MM.1S (cell line): ENCODE measurements around the gene TMEM114.

Experiments used
- EZH2phosphoT487 ChIP-seq: fragments of 300-600 bp; sonication (generic); IDR thresholded peaks from 2 replicates; pipeline ENCODE4 v1.6.1; 2018; ENCODE audit warnings: antibody characterized with exemption, low read length
- TF ChIP-seq, protein P1 (sequence below): fragments of 300-600 bp; sonication (generic); IDR thresholded peaks from 2 replicates; pipeline ENCODE4 v1.5.1; 2016; ENCODE audit warnings: antibody characterized with exemption, low read length, mixed read lengths

DNA sequence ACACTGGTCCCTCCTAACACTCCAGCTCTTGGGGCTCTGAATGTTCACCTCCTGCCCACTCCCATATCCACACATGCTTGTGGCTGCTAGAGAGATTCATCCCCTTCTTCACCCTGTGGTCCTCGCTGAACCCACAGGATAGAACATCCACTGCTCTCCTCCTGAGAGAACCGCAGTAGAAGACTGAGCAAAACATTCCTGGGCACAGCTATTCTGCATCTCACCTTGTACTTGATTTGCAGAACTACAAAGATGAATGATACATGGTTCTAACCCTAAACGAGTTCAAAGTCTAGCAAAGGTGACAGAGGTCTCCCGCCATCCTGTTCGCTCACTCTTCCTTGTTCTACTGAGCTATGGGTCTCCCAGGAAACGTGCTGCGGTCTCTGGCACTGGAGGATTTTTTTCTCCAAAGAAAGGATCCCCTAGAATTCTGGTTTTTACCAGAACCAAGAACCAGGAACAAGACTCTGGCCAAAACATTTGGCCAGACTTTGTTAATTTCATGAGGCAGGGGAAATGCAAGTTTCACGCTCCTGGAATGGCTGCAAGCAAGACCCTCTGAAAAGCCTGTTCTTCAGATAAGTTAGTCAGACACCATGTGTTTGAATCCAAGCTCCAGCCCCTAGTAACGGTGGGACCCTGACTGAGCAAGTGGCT lies 39.5 kb downstream of the TMEM114 start:
- TF ChIP-seq, protein P1, sequence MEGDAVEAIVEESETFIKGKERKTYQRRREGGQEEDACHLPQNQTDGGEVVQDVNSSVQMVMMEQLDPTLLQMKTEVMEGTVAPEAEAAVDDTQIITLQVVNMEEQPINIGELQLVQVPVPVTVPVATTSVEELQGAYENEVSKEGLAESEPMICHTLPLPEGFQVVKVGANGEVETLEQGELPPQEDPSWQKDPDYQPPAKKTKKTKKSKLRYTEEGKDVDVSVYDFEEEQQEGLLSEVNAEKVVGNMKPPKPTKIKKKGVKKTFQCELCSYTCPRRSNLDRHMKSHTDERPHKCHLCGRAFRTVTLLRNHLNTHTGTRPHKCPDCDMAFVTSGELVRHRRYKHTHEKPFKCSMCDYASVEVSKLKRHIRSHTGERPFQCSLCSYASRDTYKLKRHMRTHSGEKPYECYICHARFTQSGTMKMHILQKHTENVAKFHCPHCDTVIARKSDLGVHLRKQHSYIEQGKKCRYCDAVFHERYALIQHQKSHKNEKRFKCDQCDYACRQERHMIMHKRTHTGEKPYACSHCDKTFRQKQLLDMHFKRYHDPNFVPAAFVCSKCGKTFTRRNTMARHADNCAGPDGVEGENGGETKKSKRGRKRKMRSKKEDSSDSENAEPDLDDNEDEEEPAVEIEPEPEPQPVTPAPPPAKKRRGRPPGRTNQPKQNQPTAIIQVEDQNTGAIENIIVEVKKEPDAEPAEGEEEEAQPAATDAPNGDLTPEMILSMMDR: no peak
- no peak for TF ChIP-seq EZH2phosphoT487
